H1 (cell line): ENCODE measurements around the gene ENOX2. TPM values are rescaled to one million over a fixed set of nuclear protein-coding genes. Genes with fewer than 3 reads are reported as not detected.

Source experiments
- CTCF ChIA-PET: fragments of 300-600 bp; sonication (Branson Sonifier 250); formaldehyde crosslinking; loops from one replicate; lab custom pipeline; 2021; ENCODE audit not compliant: partially characterized antibody; lab: Charles Lee
- POLR2A ChIA-PET: fragments of 300-600 bp; sonication (Branson Sonifier 250); formaldehyde crosslinking; loops from one replicate; lab custom pipeline; 2021; ENCODE audit warnings: inconsistent platforms; ENCODE audit not compliant: partially characterized antibody; lab: Charles Lee
- DNase-seq, 2 experiments: peaks; one replicate each; pipeline versions ENCODE4 v3.0.0 to v3.0.0-alpha.2; 2010 to 2022; ENCODE audit warnings: low spot score in 2 of 2, low read depth in 1 of 2, mixed read lengths in 1 of 2
- FAIRE-seq: peaks from 2 replicates; lab custom pipeline; 2011; peaks lifted over from hg19 to GRCh38; lab: Jason Lieb, UNC
- H2AFZ ChIP-seq: 2 replicates; pipeline ENCODE4 v1.8.1; 2012; ENCODE audit warnings: low read length, inconsistent platforms
- H2AK5ac ChIP-seq: 2 replicates; pipeline ENCODE4 v1.6.1; 2013; ENCODE audit warnings: low read depth, low read length
- H2BK120ac ChIP-seq: replicated peaks from 2 replicates; pipeline ENCODE3; 2013; ENCODE audit warnings: low read depth, low read length, inconsistent platforms
- H2BK12ac ChIP-seq: 2 replicates; pipeline ENCODE4 v1.6.1; 2013; ENCODE audit warnings: low read depth, low read length
- H2BK15ac ChIP-seq: 2 replicates; pipeline ENCODE4 v1.6.1; 2013; ENCODE audit warnings: low read length
- H2BK20ac ChIP-seq: 2 replicates; pipeline ENCODE4 v1.6.1; 2013; ENCODE audit warnings: low read length
- H2BK5ac ChIP-seq: 2 replicates; pipeline ENCODE4 v1.6.1; 2013; ENCODE audit warnings: low read depth, low read length
- H3K14ac ChIP-seq: 2 replicates; pipeline ENCODE4 v1.6.1; 2013; ENCODE audit warnings: inconsistent platforms; ENCODE audit not compliant: insufficient read length
- H3K18ac ChIP-seq: 2 replicates; pipeline ENCODE4 v1.6.1; 2013; ENCODE audit warnings: low read length; ENCODE audit errors: extremely low read depth
- H3K23ac ChIP-seq: 2 replicates; pipeline ENCODE4 v1.6.1; 2013; ENCODE audit warnings: inconsistent platforms; ENCODE audit not compliant: insufficient read length
- H3K23me2 ChIP-seq: 2 replicates; pipeline ENCODE4 v1.6.1; 2013; ENCODE audit warnings: low read depth, low read length
- H3K27ac ChIP-seq: 2 replicates; pipeline ENCODE4 v1.6.1; 2011; ENCODE audit warnings: low read depth, low read length, inconsistent platforms
- H3K27me3 ChIP-seq, 4 experiments: replicated peaks in 1 of 4; 1 replicate in 1 of 4; 2 replicates in 3 of 4; pipeline versions ENCODE4 v1.6.1 to v1.8.1; 2011 to 2013; ENCODE audit warnings: low read length in 3 of 4, mild to moderate bottlenecking in 3 of 4, inconsistent platforms in 2 of 4, mixed read lengths in 2 of 4, moderate library complexity in 1 of 4; ENCODE audit not compliant: control insufficient read depth in 3 of 4, insufficient read depth in 3 of 4; ENCODE audit errors: extremely low read depth in 1 of 4
- H3K36me3 ChIP-seq, 4 experiments: 2 replicates each; pipeline versions ENCODE4 v1.6.1 to v1.8.1; 2011 to 2013; ENCODE audit warnings: mild to moderate bottlenecking in 4 of 4, low read length in 3 of 4, moderate library complexity in 2 of 4, control low read depth in 1 of 4, inconsistent platforms in 1 of 4; ENCODE audit not compliant: insufficient read depth in 4 of 4, control insufficient read depth in 2 of 4
- H3K4ac ChIP-seq: replicated peaks from 2 replicates; pipeline ENCODE3; 2013; ENCODE audit warnings: low read length, low read depth, mixed read lengths, inconsistent platforms; ENCODE audit not compliant: insufficient read length
- H3K4me1 ChIP-seq, 4 experiments: replicated peaks in 1 of 4; 1 replicate in 1 of 4; 2 replicates in 3 of 4; pipeline versions ENCODE4 v1.6.1 to v1.8.1; 2011 to 2013; ENCODE audit warnings: low read length in 3 of 4, inconsistent platforms in 2 of 4, mixed read lengths in 1 of 4; ENCODE audit not compliant: insufficient read depth in 4 of 4, control insufficient read depth in 3 of 4
- H3K4me2 ChIP-seq, 2 experiments: 2 replicates each; pipeline versions ENCODE4 v1.6.1 to v1.8.1; 2011 to 2013; ENCODE audit warnings: low read depth in 2 of 2, low read length in 2 of 2, control low read depth in 1 of 2, inconsistent platforms in 1 of 2, mild to moderate bottlenecking in 1 of 2; ENCODE audit not compliant: insufficient read depth in 1 of 2
- H3K4me3 ChIP-seq, 4 experiments: fragments of 200-600, 300-600 bp in 1 of 4; sonication (generic), shearing (Covaris generic), sonication (Bioruptor Twin) in 1 of 4; 2 replicates each; pipeline versions ENCODE4 v1.5.1 to v1.8.1; 2011 to 2016; ENCODE audit warnings: low read length in 4 of 4, low read depth in 3 of 4, control low read depth in 2 of 4, inconsistent platforms in 2 of 4, mild to moderate bottlenecking in 2 of 4, mixed read lengths in 1 of 4, moderate library complexity in 1 of 4; ENCODE audit not compliant: insufficient read depth in 2 of 4; ENCODE audit errors: extremely low read depth in 1 of 4
- H3K56ac ChIP-seq: replicated peaks from 2 replicates; pipeline ENCODE3; 2013; ENCODE audit warnings: low read depth, mild to moderate bottlenecking, mixed read lengths, low read length, inconsistent platforms; ENCODE audit not compliant: insufficient read length
- H3K79me1 ChIP-seq: 2 replicates; pipeline ENCODE4 v1.6.1; 2013; ENCODE audit warnings: low read depth, low read length, control low read depth
- H3K79me2 ChIP-seq, 2 experiments: 2 replicates each; pipeline versions ENCODE4 v1.6.1 to v1.8.1; 2012 to 2013; ENCODE audit warnings: low read length in 2 of 2, mild to moderate bottlenecking in 2 of 2, inconsistent platforms in 1 of 2; ENCODE audit not compliant: insufficient read depth in 2 of 2, control insufficient read depth in 1 of 2
- H3K9ac ChIP-seq, 4 experiments: replicated peaks in 1 of 4; 1 replicate in 1 of 4; 2 replicates in 3 of 4; pipeline versions ENCODE4 v1.6.1 to v1.8.1; 2011 to 2013; ENCODE audit warnings: low read depth in 3 of 4, low read length in 3 of 4, control low read depth in 2 of 4, mild to moderate bottlenecking in 2 of 4, moderate library complexity in 2 of 4, inconsistent platforms in 1 of 4; ENCODE audit errors: extremely low read depth in 1 of 4
- H3K9me3 ChIP-seq, 2 experiments: 2 replicates each; pipeline versions ENCODE4 v1.6.1 to v1.8.1; 2012 to 2013; ENCODE audit warnings: mild to moderate bottlenecking in 2 of 2, moderate library complexity in 2 of 2, control low read depth in 1 of 2, inconsistent platforms in 1 of 2, low read depth in 1 of 2, low read length in 1 of 2, mixed read lengths in 1 of 2; ENCODE audit not compliant: insufficient read depth in 2 of 2
- H4K20me1 ChIP-seq, 2 experiments: replicated peaks in 1 of 2; 2 replicates each; pipeline versions ENCODE3 to v1.8.1; 2011 to 2013; ENCODE audit warnings: inconsistent platforms in 2 of 2, low read length in 2 of 2, mild to moderate bottlenecking in 1 of 2; ENCODE audit not compliant: insufficient read depth in 2 of 2, control insufficient read depth in 1 of 2
- H4K5ac ChIP-seq: 2 replicates; pipeline ENCODE4 v1.6.1; 2013; ENCODE audit warnings: low read length, low read depth, mixed read lengths, inconsistent platforms; ENCODE audit not compliant: insufficient read length
- H4K8ac ChIP-seq: 2 replicates; pipeline ENCODE4 v1.8.0; 2013; ENCODE audit warnings: mild to moderate bottlenecking, moderate library complexity, low read length, inconsistent platforms; ENCODE audit not compliant: insufficient read depth; ENCODE audit errors: extremely low read depth
- H4K91ac ChIP-seq: replicated peaks from 2 replicates; pipeline ENCODE3; 2013; ENCODE audit warnings: low read length, mixed read lengths, inconsistent platforms; ENCODE audit not compliant: insufficient read length
- CHD1 ChIP-seq: IDR thresholded peaks from 2 replicates; pipeline ENCODE4 v1.6.1; 2012; ENCODE audit warnings: low read depth, low read length, improper control_type of control experiment
- POLR2AphosphoS5 ChIP-seq: IDR thresholded peaks from 2 replicates; pipeline ENCODE4 v1.6.1; 2011; ENCODE audit warnings: low read depth, low read length
- RAD21 ChIP-seq, 2 experiments: IDR thresholded peaks in 1 of 2; conservative IDR thresholded peaks in 1 of 2; 2 replicates each; pipeline ENCODE4 v1.6.1; 2011; ENCODE audit warnings: low read depth in 2 of 2, low read length in 2 of 2, improper control_type of control experiment in 1 of 2, inconsistent platforms in 1 of 2, mild to moderate bottlenecking in 1 of 2, moderate library complexity in 1 of 2
- RFX5 ChIP-seq: IDR thresholded peaks from 2 replicates; pipeline ENCODE4 v1.6.1; 2011; ENCODE audit warnings: low read depth, low read length, improper control_type of control experiment, borderline replicate concordance
- SIX5 ChIP-seq: IDR thresholded peaks from 2 replicates; pipeline ENCODE4 v1.6.1; 2011; ENCODE audit warnings: mild to moderate bottlenecking, low read depth, low read length
- TEAD4 ChIP-seq: IDR thresholded peaks from 2 replicates; pipeline ENCODE4 v1.6.1; 2012; ENCODE audit warnings: low read depth, low read length, inconsistent platforms, mixed read lengths
- YY1 ChIP-seq: IDR thresholded peaks from 2 replicates; pipeline ENCODE4 v1.6.1; 2011; ENCODE audit warnings: low read depth, mild to moderate bottlenecking, low read length
- WGBS, 2 experiments: shearing (Covaris generic) in 1 of 2; methylation state at CpG; one replicate each; pipeline versions ENCODE4 v1.1.6 to v1.1.7; 2013 to 2015; ENCODE audit warnings: low lambda C conversion rate in 2 of 2, mixed read lengths in 2 of 2, inconsistent platforms in 1 of 2, low coverage in 1 of 2, missing lambda C conversion rate in 1 of 2; ENCODE audit not compliant: insufficient replicate concordance in 2 of 2, insufficient coverage in 1 of 2, insufficient read length in 1 of 2; ENCODE audit errors: extremely low coverage in 1 of 2, missing lambda C conversion rate in 1 of 2; 5-methylcytosine and 5-hydroxymethylcytosine counted together
- polyA plus RNA-seq, 7 experiments: library from polyadenylated mRNA; depleted of rRNA in 3 of 7; stranded (reverse) in 5 of 7; unstranded in 2 of 7; fragments of >200 nt in 5 of 7; fragments of 200-250 nt in 2 of 7; gene quantifications; 1 replicate in 5 of 7; 2 replicates in 1 of 7; 4 replicates in 1 of 7; pipeline versions ENCODE4 v1.2.1 to v1.2.3, GENCODE V29; 2011 to 2013; ENCODE audit warnings: missing spikeins in 2 of 7, mixed read lengths in 2 of 7
- total RNA-seq: library from RNA; stranded (reverse); fragmentation: NEBNext Ultra II Directional; extraction: Animal tissue kit (Norgen Biotek cat#: 25700); gene quantifications from 2 replicates; pipeline ENCODE4 v1.2.1, GENCODE V29; 2021

Gene ENOX2
- total and polyA plus RNA-seq, 2 of the 8 experiments (the other 6 are each of a cell fraction or from before 2014, with no cell fraction given) = 4.5 to 12.3 TPM

- Histone ChIP-seq H3K9me3 (no peaks in the 10 kb centered on the region), H3K14ac (no peak overlapping the region), H2BK15ac (no peak overlapping the region), H4K5ac (no peak overlapping the region), H4K20me1 (no peaks in the 10 kb centered on the region), H3K56ac (no peak overlapping the region), H3K4me2 (no peak overlapping the region), H4K91ac (no peak overlapping the region), H3K4ac (no peak overlapping the region), H2BK20ac (no peak overlapping the region), H3K79me2 (no peaks in the 10 kb centered on the region), H3K23me2 (no peaks in the 10 kb centered on the region), H4K8ac (no peak overlapping the region), H2BK120ac (no peak overlapping the region), H3K27me3 (no peaks in the 10 kb centered on the region), H3K4me3 (no peak overlapping the region), H2AK5ac (no peak overlapping the region), H2BK12ac (no peak overlapping the region), H3K9ac (no peak overlapping the region), H3K36me3 (no peaks in the 10 kb centered on the region), H3K79me1 (no peaks in the 10 kb centered on the region), H2AFZ (no peak overlapping the region), H3K4me1 (peaks cover 0 to 7% (median 0%) of the 10 kb centered on the region in 4 experiments; a peak in 1 of 7 replicates), H3K18ac (no peak overlapping the region), H2BK5ac (no peak overlapping the region), H3K23ac (no peak overlapping the region), H3K27ac (no peak overlapping the region)
- DNase-seq (no peak), FAIRE-seq (peak; percentile 65)
- no peak for TF ChIP-seq POLR2AphosphoS5
- TF ChIP-seq RAD21 (IDR thresholded peaks at IDR 0.05 in 1 of 2, conservative IDR thresholded peaks at IDR 0.05 in 1 of 2; ENCODE audit: low read depth in 2 of 2, low read length in 2 of 2) = no peak
- no peak for TF ChIP-seq CHD1
- no peak for TF ChIP-seq YY1
- no peak for TF ChIP-seq RFX5
- TF ChIP-seq TEAD4 = no peak
- TF ChIP-seq SIX5 = no peak
- WGBS, 2 experiments = 68% methylated on average over 4 of the region's 4 CpGs; no CpG with 5 or more reads in 1 of the 2 experiments
- CTCF ChIA-PET = interaction anchor here (0.9 kb wide), 1 partner anchor 11 kb away, joined by 3 read pairs; no protein-coding TSS in a partner anchor
- POLR2A ChIA-PET = no interaction called here
These were observed 114.0 kb downstream of the ENOX2 start for GRCh38 chrX:130788786-130789581.
